ENCODE data around the gene SLC35F3. TPM values are rescaled to one million over a fixed set of nuclear protein-coding genes. Genes with fewer than 3 reads are reported as not detected.
A peak's percentile ranks its signal among the peaks of the same experiment; 100 is the strongest.

Gene SLC35F3
- total and polyA plus RNA-seq, 9 of the 15 experiments (the other 6 are each of a cell fraction or from before 2014, with no cell fraction given), result 0.04 to 0.07 (median 0.04) TPM; not detected in 6

DNA sequence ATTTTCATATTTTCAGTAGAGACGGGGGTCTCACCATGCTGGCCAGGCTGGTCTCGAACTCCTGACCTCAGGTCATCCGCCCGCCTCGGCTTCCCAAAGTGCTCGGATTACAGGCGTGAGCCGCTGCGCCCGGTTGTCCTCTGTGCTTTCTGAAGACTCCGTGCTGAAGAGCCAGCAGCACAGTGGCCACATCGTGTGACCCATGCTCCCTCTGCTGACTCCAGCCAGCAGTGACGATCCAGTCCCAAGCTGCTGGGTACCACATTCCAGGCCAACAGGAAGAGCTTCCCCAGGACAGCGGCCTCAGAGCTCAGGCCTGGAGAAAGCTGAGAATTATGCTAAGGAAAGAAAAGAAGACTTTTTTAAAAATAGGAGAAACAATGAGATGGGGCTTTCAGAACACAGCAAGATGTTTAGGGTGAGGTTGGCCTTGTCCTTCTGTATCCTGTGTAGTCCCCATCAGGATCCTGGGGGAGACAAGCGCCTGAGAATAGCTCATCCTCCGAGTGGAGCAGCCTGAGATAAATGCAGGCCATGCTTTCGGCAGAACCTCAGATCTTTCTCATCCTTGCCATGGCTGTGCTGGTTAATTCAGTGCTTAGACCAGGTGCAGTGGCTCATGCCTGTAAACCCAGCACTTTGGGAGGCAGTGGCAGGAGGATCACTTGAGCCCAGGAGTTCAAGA lies 207.1 kb downstream of the SLC35F3 start (continued):
- TF ChIP-seq ZBTB2 (IDR thresholded peaks at IDR 0.05) (no peak), SP2 (IDR thresholded peaks at IDR 0.05; ENCODE audit: extremely low read depth, low read depth, low read length, poor library complexity, severe bottlenecking) (no peak), TEAD1 (CRISPR knock-in tag; IDR thresholded peaks at IDR 0.05) (peak in 1 of 2 experiments; percentile 62; a peak in 1 of 4 replicates), PHB (CRISPR knock-in tag; IDR thresholded peaks at IDR 0.05) (no peak), HLTF (IDR thresholded peaks at IDR 0.05) (no peak), TEAD4 (IDR thresholded peaks at IDR 0.05; ENCODE audit: low read length) (peak; percentile 42; the same call in 1 of the 2 replicates), TEAD4 (CRISPR knock-in tag; IDR thresholded peaks at IDR 0.05; ENCODE audit: borderline replicate concordance) (no peak), ZNF707 (CRISPR knock-in tag; conservative IDR thresholded peaks at IDR 0.05) (no peak), CEBPB (tag; IDR thresholded peaks at IDR 0.05) (no peak), NCOA2 (IDR thresholded peaks at IDR 0.05; ENCODE audit: partially characterized antibody in 2 of 2) (no peak), ZNF764 (CRISPR knock-in tag; IDR thresholded peaks at IDR 0.05; ENCODE audit: low read depth) (no peak), IRF1 (CRISPR knock-in tag; IDR thresholded peaks at IDR 0.05; ENCODE audit: borderline replicate concordance) (no peak), CREBBP (IDR thresholded peaks at IDR 0.05; ENCODE audit: low read depth, low read length) (no peak), STAT5A (IDR thresholded peaks at IDR 0.05; ENCODE audit: borderline replicate concordance, low read length) (no peak)
- TF ChIP-seq, protein P1, sequence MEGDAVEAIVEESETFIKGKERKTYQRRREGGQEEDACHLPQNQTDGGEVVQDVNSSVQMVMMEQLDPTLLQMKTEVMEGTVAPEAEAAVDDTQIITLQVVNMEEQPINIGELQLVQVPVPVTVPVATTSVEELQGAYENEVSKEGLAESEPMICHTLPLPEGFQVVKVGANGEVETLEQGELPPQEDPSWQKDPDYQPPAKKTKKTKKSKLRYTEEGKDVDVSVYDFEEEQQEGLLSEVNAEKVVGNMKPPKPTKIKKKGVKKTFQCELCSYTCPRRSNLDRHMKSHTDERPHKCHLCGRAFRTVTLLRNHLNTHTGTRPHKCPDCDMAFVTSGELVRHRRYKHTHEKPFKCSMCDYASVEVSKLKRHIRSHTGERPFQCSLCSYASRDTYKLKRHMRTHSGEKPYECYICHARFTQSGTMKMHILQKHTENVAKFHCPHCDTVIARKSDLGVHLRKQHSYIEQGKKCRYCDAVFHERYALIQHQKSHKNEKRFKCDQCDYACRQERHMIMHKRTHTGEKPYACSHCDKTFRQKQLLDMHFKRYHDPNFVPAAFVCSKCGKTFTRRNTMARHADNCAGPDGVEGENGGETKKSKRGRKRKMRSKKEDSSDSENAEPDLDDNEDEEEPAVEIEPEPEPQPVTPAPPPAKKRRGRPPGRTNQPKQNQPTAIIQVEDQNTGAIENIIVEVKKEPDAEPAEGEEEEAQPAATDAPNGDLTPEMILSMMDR (IDR thresholded peaks at IDR 0.05 in 2 of 3, conservative IDR thresholded peaks at IDR 0.05 in 1 of 3; ENCODE audit: insufficient read depth in 2 of 3, low read depth in 1 of 3, low read length in 3 of 3), result peak; percentile 63 to 65 (median 65)

All from K562 (cell line).